Body of pancreas (tissue), 4 donors: ENCODE results near the gene REV3L.

Experiments used
- CTCF ChIP-seq, 7 experiments: fragments of 450-650 bp in 4 of 7; fragments of 200-600 bp in 3 of 7; sonication (generic) in 3 of 7; IDR thresholded peaks; one replicate each; pipeline ENCODE4 v1.5.1; 2016 to 2019; ENCODE audit warnings: antibody characterized with exemption in 7 of 7
- POLR2A ChIP-seq, 3 donors: fragments of 450-650 bp; IDR thresholded peaks; one replicate each; pipeline ENCODE4 v1.6.1; 2016; ENCODE audit warnings: antibody characterized with exemption in 3 of 3, mild to moderate bottlenecking in 2 of 3

GRCh38 chr6:111307275-111307858 is 175.7 kb downstream of the REV3L start:
- TF ChIP-seq CTCF (IDR thresholded peaks at IDR 0.05) (no peak), POLR2A (IDR thresholded peaks at IDR 0.05) (no peak)
